Measurements from ENCODE around the gene AOX1. TPM values are rescaled to one million over a fixed set of nuclear protein-coding genes. Genes with fewer than 3 reads are reported as not detected.
"Not testable (repeated sequence)": the region's sequence is repeated elsewhere in the genome, so short reads cannot be mapped to it uniquely, and the experiment has no call there.

Gene AOX1
- total and polyA plus RNA-seq, 4 experiments from 2014 or later = not detected

DNA sequence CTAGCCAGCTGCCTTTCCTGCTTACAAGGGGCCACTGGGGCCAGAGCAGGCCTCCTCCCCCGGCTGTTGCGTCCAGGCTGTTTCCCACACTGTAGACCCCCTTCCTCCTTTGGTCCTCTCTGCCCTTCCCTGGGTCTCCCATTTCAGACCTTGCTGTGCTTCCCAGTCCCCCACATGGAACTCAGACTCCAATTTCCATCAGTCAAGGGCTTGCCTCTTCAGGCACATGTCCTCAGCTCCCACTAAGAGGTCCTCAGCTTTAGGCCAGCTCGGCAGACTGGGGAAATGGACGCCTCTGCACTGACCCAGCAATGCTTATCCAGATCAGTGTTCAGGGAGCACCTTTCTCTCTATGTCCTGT lies 127.9 kb downstream of the AOX1 start:
- H3K27ac Mint-ChIP-seq = peak overlapping the region; percentile 98 to 99 (median 98)
- H3K9me3 ChIP-seq (ENCODE audit: control insufficient read depth in 1 of 2, low read length in 2 of 2) = no peaks in the 10 kb centered on the region
- H3K4me3 Mint-ChIP-seq = peak overlapping the region in 6 of 8 donors; percentile 78 to 86 (median 84)
- DNase-seq = no peak
- peak overlapping the region; percentile 78 for H3K27ac ChIP-seq (ENCODE audit: low read depth, low read length)
- H3K4me1 Mint-ChIP-seq = peaks cover 8 to 13% (median 11%) of the 10 kb centered on the region in 4 donors
- H3K27me3 Mint-ChIP-seq = peaks cover 0 to 1% of the 10 kb centered on the region in 2 donors
- peaks cover 14% of the 10 kb centered on the region for H3K4me1 ChIP-seq (ENCODE audit: insufficient read depth, low read length)
- peaks cover 0 to 1% (median 0%) of the 10 kb centered on the region in 8 donors for H3K9me3 Mint-ChIP-seq
- no peaks in the 10 kb centered on the region for H3K27me3 ChIP-seq (ENCODE audit: insufficient read depth, low read length)
- POLR2A ChIA-PET (ENCODE audit: partially characterized antibody) = interaction anchor here (0.7 to 3.7 kb wide), 28 partner anchors 10 to 929 kb away, joined by 3 to 57 read pairs (median 6); partner anchors contain the start of genes BZW1, CFLAR, CLK1 and KCTD18
- H3K36me3 ChIP-seq (ENCODE audit: insufficient read depth, low read length) = no peaks in the 10 kb centered on the region
- CTCF ChIA-PET (ENCODE audit: partially characterized antibody) = interaction anchor here (0.8 to 3.7 kb wide), 24 partner anchors 8 to 481 kb away, joined by 3 to 28 read pairs (median 4); partner anchors contain the start of genes BZW1, CLK1 and ORC2
- intact Hi-C loops (cut with micrococcal nuclease) = loop anchor here (1.0 to 2.0 kb wide), 14 partner anchors 22 to 929 kb away; partner anchors contain the start of genes BZW1, CFLAR, CLK1 and HYCC2
- H3K36me3 Mint-ChIP-seq = no peaks in the 10 kb centered on the region
- peak overlapping the region in 1 of 2 donors; percentile 35 for H3K4me3 ChIP-seq (ENCODE audit: low read length in 2 of 2)

DNA sequence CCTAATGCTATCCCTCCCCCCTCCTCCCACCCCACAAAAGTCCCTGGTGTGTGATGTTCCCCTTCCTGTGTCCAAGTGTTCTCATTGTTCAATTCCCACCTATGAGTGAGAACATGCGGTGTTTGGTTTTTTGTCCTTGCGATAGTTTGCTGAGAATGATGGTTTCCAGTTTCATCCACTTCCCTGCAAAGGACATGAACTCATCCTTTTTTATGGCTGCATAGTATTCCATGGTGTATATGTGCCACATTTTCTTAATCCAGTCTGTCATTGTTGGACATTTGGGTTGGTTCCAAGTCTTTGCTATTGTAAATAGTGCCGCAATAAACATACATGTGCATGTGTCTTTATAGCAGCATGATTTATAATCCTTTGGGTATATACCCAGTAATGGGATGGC lies 129.2 kb downstream of the AOX1 start:
- POLR2A ChIA-PET (ENCODE audit: partially characterized antibody); DNase-seq; intact Hi-C loops (cut with micrococcal nuclease); H3K36me3 ChIP-seq (ENCODE audit: insufficient read depth, low read length); H3K4me3 Mint-ChIP-seq; H3K27ac Mint-ChIP-seq; H3K27ac ChIP-seq (ENCODE audit: low read depth, low read length); H3K36me3 Mint-ChIP-seq; H3K4me3 ChIP-seq (ENCODE audit: low read length in 2 of 2); H3K27me3 ChIP-seq (ENCODE audit: insufficient read depth, low read length); CTCF ChIA-PET (ENCODE audit: partially characterized antibody); H3K9me3 Mint-ChIP-seq; H3K27me3 Mint-ChIP-seq; H3K9me3 ChIP-seq (ENCODE audit: control insufficient read depth in 1 of 2, low read length in 2 of 2): not testable (repeated sequence)
- peaks cover 8 to 13% (median 11%) of the 10 kb centered on the region in 4 donors for H3K4me1 Mint-ChIP-seq
- peaks cover 14% of the 10 kb centered on the region for H3K4me1 ChIP-seq (ENCODE audit: insufficient read depth, low read length)

DNA sequence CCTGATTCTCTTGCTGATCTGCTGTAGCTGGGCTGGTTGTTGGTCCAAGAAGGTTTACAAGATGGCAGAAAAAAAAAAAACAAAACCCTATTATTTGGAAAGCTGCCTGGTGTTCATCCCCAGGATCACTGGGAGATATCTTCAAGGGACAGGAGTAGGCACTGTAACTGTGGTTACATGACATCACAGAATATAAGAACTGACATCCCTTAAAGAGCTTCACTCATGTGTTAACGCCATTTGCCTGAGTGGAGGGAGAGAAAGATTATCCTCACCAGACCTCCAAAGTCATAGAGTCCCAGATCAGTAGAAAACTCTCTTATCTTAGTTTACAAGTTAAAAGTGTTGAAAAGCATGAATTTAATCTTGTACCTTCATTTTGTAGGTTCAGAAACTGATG lies 130.6 kb downstream of the AOX1 start:
- Mint-ChIP-seq H3K27me3 (peaks cover 3 to 7% of the 10 kb centered on the region in 2 donors), H3K9me3 (peaks cover 0 to 2% (median 0%) of the 10 kb centered on the region in 8 donors), H3K36me3 (no peaks in the 10 kb centered on the region), H3K27ac (peak overlapping the region in 1 of 7 donors; percentile 34), H3K4me3 (no peak overlapping the region), H3K4me1 (peaks cover 8 to 13% (median 11%) of the 10 kb centered on the region in 4 donors)
- CTCF ChIA-PET (ENCODE audit: partially characterized antibody) = interaction anchor here (1.1 kb wide), 1 partner anchor 185 kb away, joined by 3 read pairs; no protein-coding TSS in a partner anchor
- H3K4me3 ChIP-seq (ENCODE audit: low read length in 2 of 2) = no peak overlapping the region
- no peak for DNase-seq
- no peaks in the 10 kb centered on the region for H3K27me3 ChIP-seq (ENCODE audit: insufficient read depth, low read length)
- POLR2A ChIA-PET (ENCODE audit: partially characterized antibody) = no interaction called here
- no peaks in the 10 kb centered on the region for H3K36me3 ChIP-seq (ENCODE audit: insufficient read depth, low read length)
- H3K9me3 ChIP-seq (ENCODE audit: control insufficient read depth in 1 of 2, low read length in 2 of 2) = no peaks in the 10 kb centered on the region
- H3K27ac ChIP-seq (ENCODE audit: low read depth, low read length) = no peak overlapping the region
- intact Hi-C loops (cut with micrococcal nuclease) = no loop called here
- H3K4me1 ChIP-seq (ENCODE audit: insufficient read depth, low read length) = peaks cover 14% of the 10 kb centered on the region

Other genes with a start within 250 kb of the AOX1 start
- 10 to 100 TPM; 19.2 to 21.1 TPM for gene KCTD18, start 75.9 kb upstream of the AOX1 start, total RNA-seq
- gene KCTD18, start 75.9 kb upstream of the AOX1 start, polyA plus RNA-seq = 10 to 100 TPM; 14.0 to 15.6 TPM
- gene SGO2, start 59.8 kb upstream of the AOX1 start, total RNA-seq = 1 to 10 TPM; 4.4 to 4.8 TPM
- gene SGO2, start 59.8 kb upstream of the AOX1 start, polyA plus RNA-seq = 1 to 10 TPM; 1.7 to 2.5 TPM
- gene BZW1, start 225.9 kb downstream of the AOX1 start, total RNA-seq = 100 to 1,000 TPM; 126 to 133 TPM
- gene BZW1, start 225.9 kb downstream of the AOX1 start, polyA plus RNA-seq = 100 to 1,000 TPM; 198 to 257 TPM